ENCODE results near the gene ATP9A.

DNA sequence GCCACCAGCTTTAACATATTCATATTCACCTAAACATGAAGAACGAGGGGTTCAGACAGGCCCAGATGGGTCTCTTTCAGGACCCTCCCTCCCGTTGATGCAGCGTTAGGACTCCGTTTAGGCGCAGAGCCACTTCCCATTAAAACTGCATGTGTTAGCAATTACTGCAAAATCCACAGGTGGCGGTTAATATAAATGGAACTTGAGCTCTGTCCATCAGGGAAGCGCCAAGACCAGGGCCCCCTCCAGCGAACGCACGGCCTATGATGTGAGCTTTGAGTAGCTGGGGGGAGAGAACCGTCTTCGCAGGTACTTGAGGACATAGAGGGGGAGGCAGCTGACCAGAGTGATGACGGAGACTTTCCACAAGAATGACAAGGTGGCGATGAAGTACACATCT lies 167.2 kb downstream of the ATP9A start:
- TF ChIP-seq, protein P1, sequence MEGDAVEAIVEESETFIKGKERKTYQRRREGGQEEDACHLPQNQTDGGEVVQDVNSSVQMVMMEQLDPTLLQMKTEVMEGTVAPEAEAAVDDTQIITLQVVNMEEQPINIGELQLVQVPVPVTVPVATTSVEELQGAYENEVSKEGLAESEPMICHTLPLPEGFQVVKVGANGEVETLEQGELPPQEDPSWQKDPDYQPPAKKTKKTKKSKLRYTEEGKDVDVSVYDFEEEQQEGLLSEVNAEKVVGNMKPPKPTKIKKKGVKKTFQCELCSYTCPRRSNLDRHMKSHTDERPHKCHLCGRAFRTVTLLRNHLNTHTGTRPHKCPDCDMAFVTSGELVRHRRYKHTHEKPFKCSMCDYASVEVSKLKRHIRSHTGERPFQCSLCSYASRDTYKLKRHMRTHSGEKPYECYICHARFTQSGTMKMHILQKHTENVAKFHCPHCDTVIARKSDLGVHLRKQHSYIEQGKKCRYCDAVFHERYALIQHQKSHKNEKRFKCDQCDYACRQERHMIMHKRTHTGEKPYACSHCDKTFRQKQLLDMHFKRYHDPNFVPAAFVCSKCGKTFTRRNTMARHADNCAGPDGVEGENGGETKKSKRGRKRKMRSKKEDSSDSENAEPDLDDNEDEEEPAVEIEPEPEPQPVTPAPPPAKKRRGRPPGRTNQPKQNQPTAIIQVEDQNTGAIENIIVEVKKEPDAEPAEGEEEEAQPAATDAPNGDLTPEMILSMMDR (conservative IDR thresholded peaks at IDR 0.05): no peak
- no peak for TF ChIP-seq EZH2 (IDR thresholded peaks at IDR 0.05; ENCODE audit: low read depth)
